ENCODE data around the gene DYRK1A.

- TF ChIP-seq CTCF (optimal IDR thresholded peaks at IDR 0.05 in 1 of 3, IDR thresholded peaks at IDR 0.05 in 1 of 3, conservative IDR thresholded peaks at IDR 0.05 in 1 of 3; ENCODE audit: extremely low read depth in 1 of 3, insufficient read depth in 2 of 3, low read length in 3 of 3) (no peak), EZH2 (IDR thresholded peaks at IDR 0.05; ENCODE audit: low read length) (no peak)
Observed at GRCh38 chr21:37534431-37534830, 167.9 kb downstream of the DYRK1A start.
